Measurements from ENCODE around the gene CSTPP1.

CSTPP1 gene

DNA sequence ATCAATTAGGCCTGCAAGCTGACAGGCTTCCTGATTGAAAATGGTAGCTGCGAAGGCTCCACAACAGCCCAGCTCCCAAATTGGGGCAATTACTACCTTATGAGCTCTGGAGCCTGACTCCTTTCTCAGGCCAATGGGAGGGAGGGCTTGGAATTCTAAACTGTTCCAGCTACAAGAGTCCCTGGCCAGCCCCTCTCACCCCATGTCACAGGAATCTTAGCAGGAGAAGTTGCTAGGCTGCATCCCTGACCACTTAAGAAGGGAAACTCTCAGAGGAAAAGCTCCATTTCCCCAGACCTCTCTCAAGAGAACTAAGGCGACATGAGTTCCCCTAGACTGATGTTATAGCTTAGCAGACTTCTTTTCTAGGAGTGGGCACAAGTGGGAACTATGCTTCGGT lies 23.1 kb upstream of the CSTPP1 start:
- H3K27me3 ChIP-seq (ENCODE audit: insufficient read depth, low read length), result no peaks in the 10 kb centered on the region
- peaks cover 27% of the 10 kb centered on the region for H3K4me1 ChIP-seq (ENCODE audit: insufficient read depth, low read length, severe bottlenecking)
- H3K4me3 ChIP-seq (ENCODE audit: low read depth, low read length, poor library complexity, severe bottlenecking), result no peak overlapping the region
- no peak overlapping the region for H3K27ac ChIP-seq (ENCODE audit: low read depth, low read length, poor library complexity, severe bottlenecking)
- TF ChIP-seq, protein P1, sequence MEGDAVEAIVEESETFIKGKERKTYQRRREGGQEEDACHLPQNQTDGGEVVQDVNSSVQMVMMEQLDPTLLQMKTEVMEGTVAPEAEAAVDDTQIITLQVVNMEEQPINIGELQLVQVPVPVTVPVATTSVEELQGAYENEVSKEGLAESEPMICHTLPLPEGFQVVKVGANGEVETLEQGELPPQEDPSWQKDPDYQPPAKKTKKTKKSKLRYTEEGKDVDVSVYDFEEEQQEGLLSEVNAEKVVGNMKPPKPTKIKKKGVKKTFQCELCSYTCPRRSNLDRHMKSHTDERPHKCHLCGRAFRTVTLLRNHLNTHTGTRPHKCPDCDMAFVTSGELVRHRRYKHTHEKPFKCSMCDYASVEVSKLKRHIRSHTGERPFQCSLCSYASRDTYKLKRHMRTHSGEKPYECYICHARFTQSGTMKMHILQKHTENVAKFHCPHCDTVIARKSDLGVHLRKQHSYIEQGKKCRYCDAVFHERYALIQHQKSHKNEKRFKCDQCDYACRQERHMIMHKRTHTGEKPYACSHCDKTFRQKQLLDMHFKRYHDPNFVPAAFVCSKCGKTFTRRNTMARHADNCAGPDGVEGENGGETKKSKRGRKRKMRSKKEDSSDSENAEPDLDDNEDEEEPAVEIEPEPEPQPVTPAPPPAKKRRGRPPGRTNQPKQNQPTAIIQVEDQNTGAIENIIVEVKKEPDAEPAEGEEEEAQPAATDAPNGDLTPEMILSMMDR (IDR thresholded peaks at IDR 0.05; ENCODE audit: low read length), result no peak
- no peak for TF ChIP-seq EZH2 (IDR thresholded peaks at IDR 0.05; ENCODE audit: borderline replicate concordance, low read length)
- no peaks in the 10 kb centered on the region for H3K79me2 ChIP-seq (ENCODE audit: insufficient read depth, low read length)
- no peaks in the 10 kb centered on the region for H3F3A ChIP-seq (ENCODE audit: insufficient read depth, low read length)
- H3K4me2 ChIP-seq (ENCODE audit: low read length), result no peak overlapping the region
- no peaks in the 10 kb centered on the region for H3K9me3 ChIP-seq (ENCODE audit: low read length)
- H3K9me2 ChIP-seq (ENCODE audit: low read depth, low read length), result no peaks in the 10 kb centered on the region
- H3K36me3 ChIP-seq (ENCODE audit: insufficient read depth, low read length), result no peaks in the 10 kb centered on the region
- no peaks in the 10 kb centered on the region for H4K20me1 ChIP-seq (ENCODE audit: insufficient read depth, low read length)
- H2AFZ ChIP-seq (ENCODE audit: low read length), result no peak overlapping the region
- no peak overlapping the region for H3K9ac ChIP-seq (ENCODE audit: low read length)

DNA sequence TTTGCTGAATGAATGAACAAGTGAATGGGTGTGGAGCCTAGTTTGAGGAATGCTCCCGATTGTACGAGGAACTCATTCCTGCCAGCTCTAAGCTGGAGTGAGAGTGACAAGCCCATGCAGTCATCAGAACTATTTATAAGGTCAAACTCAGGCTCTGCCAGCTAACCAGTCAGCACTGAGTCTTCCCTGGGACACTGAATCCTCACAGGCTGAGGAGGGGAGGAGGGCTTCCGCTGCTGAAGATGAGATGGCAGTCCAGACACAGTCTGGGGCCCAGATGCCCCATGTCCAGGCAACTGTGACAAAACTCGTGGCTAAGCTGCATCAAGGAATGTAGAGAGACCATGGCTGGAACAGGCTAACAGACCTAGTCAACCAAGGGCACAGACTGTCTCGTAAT lies 22.2 kb upstream of the CSTPP1 start:
- Histone ChIP-seq H3K27me3 (ENCODE audit: insufficient read depth, low read length) (no peaks in the 10 kb centered on the region), H3K27ac (ENCODE audit: low read depth, low read length, poor library complexity, severe bottlenecking) (no peak overlapping the region), H3K79me2 (ENCODE audit: insufficient read depth, low read length) (no peaks in the 10 kb centered on the region), H3K4me1 (ENCODE audit: insufficient read depth, low read length, severe bottlenecking) (peaks cover 35% of the 10 kb centered on the region), H3F3A (ENCODE audit: insufficient read depth, low read length) (no peaks in the 10 kb centered on the region), H3K4me3 (ENCODE audit: low read depth, low read length, poor library complexity, severe bottlenecking) (no peak overlapping the region), H3K4me2 (ENCODE audit: low read length) (no peak overlapping the region), H4K20me1 (ENCODE audit: insufficient read depth, low read length) (no peaks in the 10 kb centered on the region), H3K9me2 (ENCODE audit: low read depth, low read length) (no peaks in the 10 kb centered on the region), H3K9me3 (ENCODE audit: low read length) (no peaks in the 10 kb centered on the region), H3K36me3 (ENCODE audit: insufficient read depth, low read length) (no peaks in the 10 kb centered on the region), H3K9ac (ENCODE audit: low read length) (no peak overlapping the region), H2AFZ (ENCODE audit: low read length) (no peak overlapping the region)
- TF ChIP-seq EZH2 (IDR thresholded peaks at IDR 0.05; ENCODE audit: borderline replicate concordance, low read length), result no peak
- TF ChIP-seq, protein P1 (IDR thresholded peaks at IDR 0.05; ENCODE audit: low read length), result no peak

DNA sequence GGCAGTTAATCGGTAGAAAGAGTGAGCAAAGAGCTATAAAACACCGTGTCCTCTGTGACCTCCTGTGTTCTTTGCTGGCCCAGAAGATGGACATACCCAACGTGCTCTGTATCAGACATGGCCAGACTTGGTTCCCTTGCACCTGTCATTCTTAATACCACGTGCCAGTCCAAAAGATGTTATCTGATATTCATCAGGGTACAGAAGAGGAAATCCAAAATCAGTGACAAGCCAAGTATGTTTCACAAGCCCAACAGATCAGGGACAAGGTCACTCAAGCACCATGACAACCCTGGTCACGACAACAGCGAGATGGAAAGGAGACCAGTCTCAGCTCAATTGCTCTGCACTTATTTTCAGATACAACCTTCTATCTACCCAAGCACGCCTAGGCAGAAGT lies 21.7 kb upstream of the CSTPP1 start:
- Histone ChIP-seq H4K20me1 (ENCODE audit: insufficient read depth, low read length) (no peaks in the 10 kb centered on the region), H3K9me3 (ENCODE audit: low read length) (no peaks in the 10 kb centered on the region), H3K79me2 (ENCODE audit: insufficient read depth, low read length) (no peaks in the 10 kb centered on the region)

More for the DNA sequence above, 21.7 kb upstream of the CSTPP1 start:
- Histone ChIP-seq H3K4me3 (ENCODE audit: low read depth, low read length, poor library complexity, severe bottlenecking) (no peak overlapping the region), H3K9ac (ENCODE audit: low read length) (no peak overlapping the region), H3K4me1 (ENCODE audit: insufficient read depth, low read length, severe bottlenecking) (peaks cover 40% of the 10 kb centered on the region), H3K9me2 (ENCODE audit: low read depth, low read length) (no peaks in the 10 kb centered on the region), H3K4me2 (ENCODE audit: low read length) (no peak overlapping the region), H3K36me3 (ENCODE audit: insufficient read depth, low read length) (no peaks in the 10 kb centered on the region), H3K27ac (ENCODE audit: low read depth, low read length, poor library complexity, severe bottlenecking) (no peak overlapping the region), H2AFZ (ENCODE audit: low read length) (no peak overlapping the region), H3K27me3 (ENCODE audit: insufficient read depth, low read length) (no peaks in the 10 kb centered on the region), H3F3A (ENCODE audit: insufficient read depth, low read length) (no peaks in the 10 kb centered on the region)
- TF ChIP-seq, protein P1 (IDR thresholded peaks at IDR 0.05; ENCODE audit: low read length), result no peak
- no peak for TF ChIP-seq EZH2 (IDR thresholded peaks at IDR 0.05; ENCODE audit: borderline replicate concordance, low read length)

All from OCI-LY1 (cell line).